Spleen (tissue), 11 donors: ENCODE results near the gene RIPOR2. TPM values are rescaled to one million over a fixed set of nuclear protein-coding genes. Genes with fewer than 3 reads are reported as not detected.

Experiments
- DNase-seq: peaks from one replicate; pipeline ENCODE4 v3.0.0-alpha.2; 2020
- H3K27ac ChIP-seq, 8 donors: fragments of 200-600 bp; sonication (generic) in 7 of 8; 1 replicate in 4 of 8; 2 replicates in 4 of 8; pipeline versions ENCODE4 v1.5.0 to v1.8.0; 2016 to 2021; ENCODE audit warnings: inconsistent platforms in 4 of 8, mild to moderate bottlenecking in 4 of 8, moderate library complexity in 1 of 8
- H3K27me3 ChIP-seq, 7 donors: fragments of 200-600 bp; sonication (generic) in 6 of 7; replicated peaks in 1 of 7; 1 replicate in 4 of 7; 2 replicates in 3 of 7; pipeline versions ENCODE4 v1.5.0 to v1.8.0; 2016 to 2021; ENCODE audit warnings: inconsistent platforms in 3 of 7, mild to moderate bottlenecking in 1 of 7
- H3K36me3 ChIP-seq, 6 donors: fragments of 200-600 bp; sonication (generic) in 5 of 6; 1 replicate in 4 of 6; 2 replicates in 2 of 6; pipeline versions ENCODE4 v1.5.0 to v1.8.0; 2016 to 2021; ENCODE audit warnings: inconsistent platforms in 2 of 6
- H3K4me1 ChIP-seq, 6 donors: fragments of 200-600 bp; sonication (generic) in 5 of 6; 1 replicate in 3 of 6; 2 replicates in 3 of 6; pipeline versions ENCODE4 v1.5.0 to v1.8.0; 2016 to 2021; ENCODE audit warnings: inconsistent platforms in 3 of 6
- H3K4me3 ChIP-seq, 8 donors: fragments of 200-600 bp; sonication (generic) in 7 of 8; 1 replicate in 4 of 8; 2 replicates in 4 of 8; pipeline versions ENCODE4 v1.5.0 to v1.8.0; 2016 to 2021; ENCODE audit warnings: inconsistent platforms in 4 of 8, mild to moderate bottlenecking in 4 of 8, moderate library complexity in 2 of 8
- H3K9me3 ChIP-seq, 8 donors: fragments of 200-600 bp; sonication (generic) in 7 of 8; 1 replicate in 4 of 8; 2 replicates in 4 of 8; pipeline versions ENCODE4 v1.5.0 to v1.8.0; 2016 to 2021; ENCODE audit warnings: inconsistent platforms in 4 of 8
- POLR2A ChIP-seq, 3 donors: fragments of 450-650 bp; IDR thresholded peaks; one replicate each; pipeline ENCODE4 v1.5.1; 2017; ENCODE audit warnings: antibody characterized with exemption in 3 of 3, mild to moderate bottlenecking in 1 of 3
- POLR2AphosphoS5 ChIP-seq, 3 donors: sonication (generic); formaldehyde crosslinking; IDR thresholded peaks; one replicate each; pipeline ENCODE4 v1.5.1; 2017; ENCODE audit warnings: antibody characterized with exemption in 3 of 3
- WGBS, 5 donors: extraction: QIAGEN DNeasy Blood & Tissue Kit in 3 of 5; methylation state at CpG; one replicate each; pipeline versions ENCODE4 v1.1.5 to v1.1.7; 2013 to 2018; 5-methylcytosine and 5-hydroxymethylcytosine counted together
- intact Hi-C: fragments of 100-400 bp; cut with DNase I; formaldehyde crosslinking; loops from one replicate; pipeline ENCODE4 v1.15.0; 2023; ENCODE audit warnings: low total_unique reads
- polyA plus RNA-seq, 3 donors: library from polyadenylated mRNA; stranded (reverse); fragments of 200-250 nt; gene quantifications; one replicate each; pipeline ENCODE4 v1.2.1, GENCODE V29; 2013
- total RNA-seq, 7 donors: library from RNA; depleted of rRNA in 3 of 7; stranded (reverse); fragments of >200 nt in 3 of 7; fragmentation: NEBNext Ultra II Directional in 4 of 7; extraction: Animal tissue kit (Norgen Biotek cat#: 25700) in 4 of 7; gene quantifications; one replicate each; pipeline versions ENCODE4 v1.1.0 to v1.2.1, GENCODE V29; 2016 to 2021
- TF ChIP-seq, protein P1 (sequence below), 11 experiments: fragments of 200-600 bp in 7 of 11; fragments of 450-650 bp in 4 of 11; sonication (generic) in 4 of 11; IDR thresholded peaks in 8 of 11; conservative IDR thresholded peaks in 3 of 11; 1 replicate in 7 of 11; 2 replicates in 4 of 11; pipeline versions ENCODE4 v1.4.0 to v1.8.0; 2016 to 2021; ENCODE audit warnings: antibody characterized with exemption in 11 of 11, inconsistent platforms in 4 of 11, mild to moderate bottlenecking in 1 of 11
- donor health status: healthy with polysubstance abuse.
- donor health status: DM: no; HTN: no; CAD: no; lungs with moderate emphysema.
- donor health status: DM: no; HTN: no; CAD: no.
- donor health status: Bipolar disorder and iron deficiency.
- donor health status: healthy.
- donor health status: DM: no; HTN: no; CAD: no.
- donor health status: DM: yes; HTN: yes; CAD: no.

The RIPOR2 gene
- total and polyA plus RNA-seq, 10 donors = 40.6 to 247 (median 147) TPM

- TF ChIP-seq, protein P1, sequence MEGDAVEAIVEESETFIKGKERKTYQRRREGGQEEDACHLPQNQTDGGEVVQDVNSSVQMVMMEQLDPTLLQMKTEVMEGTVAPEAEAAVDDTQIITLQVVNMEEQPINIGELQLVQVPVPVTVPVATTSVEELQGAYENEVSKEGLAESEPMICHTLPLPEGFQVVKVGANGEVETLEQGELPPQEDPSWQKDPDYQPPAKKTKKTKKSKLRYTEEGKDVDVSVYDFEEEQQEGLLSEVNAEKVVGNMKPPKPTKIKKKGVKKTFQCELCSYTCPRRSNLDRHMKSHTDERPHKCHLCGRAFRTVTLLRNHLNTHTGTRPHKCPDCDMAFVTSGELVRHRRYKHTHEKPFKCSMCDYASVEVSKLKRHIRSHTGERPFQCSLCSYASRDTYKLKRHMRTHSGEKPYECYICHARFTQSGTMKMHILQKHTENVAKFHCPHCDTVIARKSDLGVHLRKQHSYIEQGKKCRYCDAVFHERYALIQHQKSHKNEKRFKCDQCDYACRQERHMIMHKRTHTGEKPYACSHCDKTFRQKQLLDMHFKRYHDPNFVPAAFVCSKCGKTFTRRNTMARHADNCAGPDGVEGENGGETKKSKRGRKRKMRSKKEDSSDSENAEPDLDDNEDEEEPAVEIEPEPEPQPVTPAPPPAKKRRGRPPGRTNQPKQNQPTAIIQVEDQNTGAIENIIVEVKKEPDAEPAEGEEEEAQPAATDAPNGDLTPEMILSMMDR (IDR thresholded peaks at IDR 0.05 in 8 of 11, conservative IDR thresholded peaks at IDR 0.05 in 3 of 11) = no peak
- TF ChIP-seq POLR2AphosphoS5 (IDR thresholded peaks at IDR 0.05) = no peak
- no peak for TF ChIP-seq POLR2A (IDR thresholded peaks at IDR 0.05)
- peaks cover 0 to 100% (median 92%) of the 10 kb centered on the region in 6 donors for H3K36me3 ChIP-seq
- H3K4me3 ChIP-seq = no peak overlapping the region
- intact Hi-C loops = loop anchor here (10.0 kb wide), 1 partner anchor 225 kb away; no protein-coding TSS in a partner anchor
- no peak overlapping the region for H3K27ac ChIP-seq
- WGBS, 5 donors = 86 to 93% (median 91%) methylated on average over 7 of the region's 7 CpGs
- no peaks in the 10 kb centered on the region for H3K27me3 ChIP-seq
- peaks cover 0 to 9% (median 0%) of the 10 kb centered on the region in 6 donors for H3K4me1 ChIP-seq
- DNase-seq = no peak
- no peaks in the 10 kb centered on the region for H3K9me3 ChIP-seq
Measured at GRCh38 chr6:24849713-24850112, 86.0 kb downstream of the RIPOR2 start.

GRCh38 chr6:24848461-24848860, 87.3 kb downstream of the RIPOR2 start:
- no peak for DNase-seq
- no peaks in the 10 kb centered on the region for H3K9me3 ChIP-seq
- H3K4me3 ChIP-seq = no peak overlapping the region
- no peak overlapping the region for H3K27ac ChIP-seq
- peaks cover 0 to 100% (median 87%) of the 10 kb centered on the region in 6 donors for H3K36me3 ChIP-seq
- TF ChIP-seq POLR2AphosphoS5 (IDR thresholded peaks at IDR 0.05) = peak in 1 of 3 donors; percentile 18
- no peak for TF ChIP-seq POLR2A (IDR thresholded peaks at IDR 0.05)
- TF ChIP-seq, protein P1 (IDR thresholded peaks at IDR 0.05 in 8 of 11, conservative IDR thresholded peaks at IDR 0.05 in 3 of 11) = no peak
- no peaks in the 10 kb centered on the region for H3K27me3 ChIP-seq
- intact Hi-C loops = no loop called here
- peaks cover 0 to 11% (median 0%) of the 10 kb centered on the region in 6 donors for H3K4me1 ChIP-seq
- WGBS, 5 donors = 90 to 97% (median 95%) methylated on average over 4 of the region's 4 CpGs

- H3K27me3 ChIP-seq = no peaks in the 10 kb centered on the region
- intact Hi-C loops = no loop called here
- H3K36me3 ChIP-seq = peaks cover 0 to 100% (median 86%) of the 10 kb centered on the region in 6 donors
- peaks cover 0 to 18% (median 3%) of the 10 kb centered on the region in 6 donors for H3K4me1 ChIP-seq
- no peaks in the 10 kb centered on the region for H3K9me3 ChIP-seq
- no peak for DNase-seq
- H3K4me3 ChIP-seq = no peak overlapping the region
- TF ChIP-seq POLR2AphosphoS5 (IDR thresholded peaks at IDR 0.05) (peak in 2 of 3 donors; percentile 28 to 73), POLR2A (IDR thresholded peaks at IDR 0.05) (no peak)
- TF ChIP-seq, protein P1 (IDR thresholded peaks at IDR 0.05 in 8 of 11, conservative IDR thresholded peaks at IDR 0.05 in 3 of 11) = no peak
- 78 to 89% (median 85%) methylated on average over 7 of the region's 7 CpGs for WGBS, 5 donors
- H3K27ac ChIP-seq = peak overlapping the region in 1 of 8 donors; percentile 15
Measured at GRCh38 chr6:24847402-24847801, 88.4 kb downstream of the RIPOR2 start.

DNA sequence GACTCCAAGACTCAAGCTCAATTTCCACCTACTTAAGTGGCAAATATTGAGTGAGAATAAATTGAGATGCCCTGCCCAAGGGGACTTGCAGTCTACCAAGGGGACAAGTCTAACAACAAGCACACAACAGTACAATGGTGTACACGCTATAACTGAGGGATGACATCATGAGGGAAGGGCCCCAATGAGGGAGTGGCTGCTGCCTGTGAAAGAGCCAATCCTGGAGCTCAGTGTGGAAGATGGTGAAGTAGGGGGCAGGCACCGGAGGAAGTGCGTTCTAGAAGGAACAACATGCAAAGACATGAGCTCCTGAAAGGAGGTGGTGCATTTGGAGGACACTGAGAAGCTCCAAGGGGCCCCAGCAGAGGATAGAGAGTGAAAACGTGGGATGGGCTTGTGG, 90.2 kb downstream of the RIPOR2 start:
- 90 to 97% (median 94%) methylated on average over 4 of the region's 4 CpGs for WGBS, 5 donors
- Histone ChIP-seq H3K27ac (peak overlapping the region in 1 of 8 donors; percentile 3), H3K27me3 (no peaks in the 10 kb centered on the region), H3K4me1 (peaks cover 0 to 32% (median 5%) of the 10 kb centered on the region in 6 donors), H3K36me3 (peaks cover 0 to 100% (median 82%) of the 10 kb centered on the region in 6 donors), H3K9me3 (no peaks in the 10 kb centered on the region), H3K4me3 (no peak overlapping the region)
- TF ChIP-seq, protein P1 (IDR thresholded peaks at IDR 0.05 in 8 of 11, conservative IDR thresholded peaks at IDR 0.05 in 3 of 11) = no peak
- peak in 1 of 3 donors; percentile 44 for TF ChIP-seq POLR2AphosphoS5 (IDR thresholded peaks at IDR 0.05)
- no peak for DNase-seq
- intact Hi-C loops = no loop called here
